ENCODE data around the gene KSR2.

Gene KSR2

DNA sequence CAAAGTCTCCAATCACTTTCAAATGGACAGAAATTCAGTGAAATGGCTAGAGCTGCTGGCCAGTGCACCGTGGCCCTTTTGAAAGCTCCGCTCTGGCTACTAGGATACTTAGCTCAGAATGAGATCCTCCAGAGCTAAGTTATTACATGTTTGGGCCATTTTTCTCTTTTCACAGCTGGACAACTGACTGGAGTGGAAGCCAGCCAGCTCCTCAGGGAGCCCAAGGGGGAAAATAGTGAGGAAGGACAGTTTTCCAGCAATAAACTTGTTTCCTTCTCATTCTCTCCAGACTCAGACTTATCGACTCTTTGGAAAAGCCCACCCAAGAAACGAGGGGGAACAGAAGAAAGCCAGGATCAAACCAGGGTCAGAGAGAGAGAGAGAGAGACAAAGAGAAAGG is 266.0 kb downstream of the KSR2 start:
- DNase-seq (ENCODE audit: low read depth), result no peak
- no peak overlapping the region for H3K4me3 ChIP-seq (ENCODE audit: control insufficient read depth, low read depth, low read length)
- TF ChIP-seq, protein P1, sequence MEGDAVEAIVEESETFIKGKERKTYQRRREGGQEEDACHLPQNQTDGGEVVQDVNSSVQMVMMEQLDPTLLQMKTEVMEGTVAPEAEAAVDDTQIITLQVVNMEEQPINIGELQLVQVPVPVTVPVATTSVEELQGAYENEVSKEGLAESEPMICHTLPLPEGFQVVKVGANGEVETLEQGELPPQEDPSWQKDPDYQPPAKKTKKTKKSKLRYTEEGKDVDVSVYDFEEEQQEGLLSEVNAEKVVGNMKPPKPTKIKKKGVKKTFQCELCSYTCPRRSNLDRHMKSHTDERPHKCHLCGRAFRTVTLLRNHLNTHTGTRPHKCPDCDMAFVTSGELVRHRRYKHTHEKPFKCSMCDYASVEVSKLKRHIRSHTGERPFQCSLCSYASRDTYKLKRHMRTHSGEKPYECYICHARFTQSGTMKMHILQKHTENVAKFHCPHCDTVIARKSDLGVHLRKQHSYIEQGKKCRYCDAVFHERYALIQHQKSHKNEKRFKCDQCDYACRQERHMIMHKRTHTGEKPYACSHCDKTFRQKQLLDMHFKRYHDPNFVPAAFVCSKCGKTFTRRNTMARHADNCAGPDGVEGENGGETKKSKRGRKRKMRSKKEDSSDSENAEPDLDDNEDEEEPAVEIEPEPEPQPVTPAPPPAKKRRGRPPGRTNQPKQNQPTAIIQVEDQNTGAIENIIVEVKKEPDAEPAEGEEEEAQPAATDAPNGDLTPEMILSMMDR (IDR thresholded peaks at IDR 0.05; ENCODE audit: control insufficient read depth, insufficient read depth, low read depth, low read length, missing control alignments), result no peak

DNA sequence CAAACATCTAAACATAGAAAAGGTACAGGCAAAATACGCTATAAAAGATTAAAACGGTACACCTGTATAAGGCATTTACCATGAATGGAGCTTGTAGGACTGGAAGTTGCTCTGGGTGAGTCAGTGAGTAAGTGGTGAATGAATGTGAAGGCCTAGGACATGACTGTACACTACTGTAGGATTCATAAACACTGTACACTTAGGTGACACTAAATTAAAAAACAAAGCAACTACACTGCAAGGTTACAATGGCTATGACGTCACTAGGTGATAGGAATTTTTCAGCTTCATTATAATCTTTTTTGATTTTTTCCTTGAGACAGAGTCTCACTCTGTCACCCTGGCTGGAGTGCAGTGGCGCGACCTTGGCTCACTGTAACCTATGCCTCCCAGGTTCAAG is 269.2 kb downstream of the KSR2 start:
- DNase-seq (ENCODE audit: low read depth), result no peak
- TF ChIP-seq, protein P1 (IDR thresholded peaks at IDR 0.05; ENCODE audit: control insufficient read depth, insufficient read depth, low read depth, low read length, missing control alignments), result no peak

DNA sequence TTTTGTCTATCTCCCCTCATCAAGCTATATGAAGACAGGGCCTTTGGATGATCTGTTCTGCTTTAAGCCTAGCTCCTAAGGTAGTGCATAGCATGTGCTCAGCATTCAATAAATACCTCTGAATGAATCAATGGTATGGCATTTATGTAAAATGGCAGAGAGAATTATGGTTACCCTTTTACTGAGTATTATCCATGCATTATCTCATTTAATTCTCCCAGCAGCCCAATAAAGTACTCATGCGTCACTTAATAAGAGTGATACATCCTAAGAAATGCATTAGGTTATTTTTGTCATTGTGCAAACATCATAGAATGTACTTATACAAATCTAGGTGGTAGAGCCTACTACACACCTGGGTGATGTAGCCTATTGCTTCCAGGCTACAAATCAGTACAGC is 269.7 kb downstream of the KSR2 start:
- H3K4me3 ChIP-seq (ENCODE audit: control insufficient read depth, low read depth, low read length), result no peak overlapping the region
- DNase-seq (ENCODE audit: low read depth), result no peak
- TF ChIP-seq, protein P1 (IDR thresholded peaks at IDR 0.05; ENCODE audit: control insufficient read depth, insufficient read depth, low read depth, low read length, missing control alignments), result no peak

More for the DNA sequence above, 269.2 kb downstream of the KSR2 start:
- H3K4me3 ChIP-seq (ENCODE audit: control insufficient read depth, low read depth, low read length), result no peak overlapping the region

DNA sequence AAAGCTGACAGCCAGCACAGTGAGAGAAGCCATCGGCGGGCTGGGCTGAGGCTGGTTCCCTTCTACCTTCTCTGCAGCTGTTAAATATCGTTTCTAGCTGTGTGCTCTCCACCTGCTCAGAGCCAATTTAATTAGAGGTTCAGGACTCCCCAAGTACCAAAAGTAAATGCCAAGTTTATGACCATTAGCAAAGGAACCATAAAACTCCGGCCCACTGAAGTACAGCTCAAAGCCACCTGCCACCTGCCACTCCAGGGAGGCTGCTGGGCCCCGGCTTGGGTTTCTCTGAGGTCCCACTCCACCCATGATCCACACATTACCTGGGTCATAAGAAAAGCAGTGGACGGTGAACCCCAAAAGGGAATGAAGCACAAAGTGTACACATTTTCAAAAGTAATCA is 272.8 kb downstream of the KSR2 start:
- TF ChIP-seq, protein P1 (IDR thresholded peaks at IDR 0.05; ENCODE audit: control insufficient read depth, insufficient read depth, low read depth, low read length, missing control alignments), result no peak
- H3K4me3 ChIP-seq (ENCODE audit: control insufficient read depth, low read depth, low read length), result no peak overlapping the region
- no peak for DNase-seq (ENCODE audit: low read depth)

DNA sequence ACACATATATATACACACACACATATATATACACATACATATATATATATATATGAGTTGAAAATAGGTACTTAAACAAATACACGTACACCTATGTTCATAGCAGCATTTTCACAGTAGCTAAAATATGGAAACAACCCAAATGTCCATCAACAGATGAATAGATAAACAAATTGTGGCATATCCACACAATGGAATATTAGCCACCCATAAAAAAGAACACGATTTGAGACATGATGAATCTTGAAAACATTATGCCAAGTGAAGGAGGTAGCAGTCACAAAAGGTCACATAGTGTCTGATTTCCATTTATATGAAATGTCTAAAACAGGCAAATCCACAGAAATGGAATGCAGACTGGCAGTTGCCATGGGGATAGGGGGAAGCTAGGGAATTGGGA is 276.3 kb downstream of the KSR2 start:
- no peak overlapping the region for H3K4me3 ChIP-seq (ENCODE audit: control insufficient read depth, low read depth, low read length)
- TF ChIP-seq, protein P1 (IDR thresholded peaks at IDR 0.05; ENCODE audit: control insufficient read depth, insufficient read depth, low read depth, low read length, missing control alignments), result no peak
- no peak for DNase-seq (ENCODE audit: low read depth)

DNA sequence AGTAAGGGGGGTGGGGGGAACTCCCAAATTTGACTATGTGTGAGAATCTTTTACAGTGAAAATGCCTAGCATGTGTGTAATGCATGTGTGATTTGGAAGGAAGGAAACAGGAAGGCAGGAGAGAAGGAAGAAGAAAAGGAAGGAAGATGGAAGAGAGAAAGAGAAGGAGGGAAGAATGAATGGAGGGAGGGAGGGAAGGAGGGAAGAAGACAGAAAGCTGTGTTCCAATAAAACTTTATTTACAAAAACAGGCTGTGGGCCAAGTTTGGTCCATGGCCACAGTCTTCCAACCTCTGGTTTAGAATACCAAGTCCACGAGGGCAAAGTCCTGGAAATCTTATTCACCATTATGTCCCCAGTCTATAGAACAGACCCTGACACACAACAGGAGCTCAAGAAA is 278.9 kb downstream of the KSR2 start:
- TF ChIP-seq, protein P1 (IDR thresholded peaks at IDR 0.05; ENCODE audit: control insufficient read depth, insufficient read depth, low read depth, low read length, missing control alignments), result no peak

DNA sequence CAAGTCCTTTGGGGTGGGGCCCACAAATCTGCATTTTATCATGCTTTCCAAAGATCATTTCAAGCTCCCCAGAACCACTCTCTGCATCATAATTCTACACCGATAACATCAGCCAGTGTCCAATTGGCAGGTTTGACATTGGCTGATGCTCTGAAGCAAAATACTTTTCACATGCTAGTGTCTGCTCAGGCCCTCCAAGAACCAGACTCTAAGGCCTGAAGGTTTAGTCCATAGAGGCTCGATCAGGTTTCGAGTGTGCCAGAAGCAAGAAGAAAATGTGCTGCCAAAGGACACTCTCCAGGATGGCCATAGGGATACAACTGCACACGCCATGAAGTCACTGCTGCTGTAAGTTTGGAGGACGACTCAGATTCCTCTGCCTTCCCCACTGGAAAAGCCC is 280.3 kb downstream of the KSR2 start:
- no peak overlapping the region for H3K4me3 ChIP-seq (ENCODE audit: control insufficient read depth, low read depth, low read length)
- TF ChIP-seq, protein P1 (IDR thresholded peaks at IDR 0.05; ENCODE audit: control insufficient read depth, insufficient read depth, low read depth, low read length, missing control alignments), result no peak

More for the DNA sequence above, 278.9 kb downstream of the KSR2 start:
- no peak for DNase-seq (ENCODE audit: low read depth)
- H3K4me3 ChIP-seq (ENCODE audit: control insufficient read depth, low read depth, low read length), result no peak overlapping the region

More for the DNA sequence above, 280.3 kb downstream of the KSR2 start:
- no peak for DNase-seq (ENCODE audit: low read depth)
